Hippocampal formation (tissue), 2 donors: ENCODE results near the gene EFR3B.
"Not testable (repeated sequence)": the region's sequence is repeated elsewhere in the genome, so short reads cannot be mapped to it uniquely, and the experiment has no call there.

Experiments
- DNase-seq, 2 donors: peaks; one replicate each; lab custom pipeline; 2025; lab: John Stamatoyannopoulos, UW

The EFR3B gene

DNA sequence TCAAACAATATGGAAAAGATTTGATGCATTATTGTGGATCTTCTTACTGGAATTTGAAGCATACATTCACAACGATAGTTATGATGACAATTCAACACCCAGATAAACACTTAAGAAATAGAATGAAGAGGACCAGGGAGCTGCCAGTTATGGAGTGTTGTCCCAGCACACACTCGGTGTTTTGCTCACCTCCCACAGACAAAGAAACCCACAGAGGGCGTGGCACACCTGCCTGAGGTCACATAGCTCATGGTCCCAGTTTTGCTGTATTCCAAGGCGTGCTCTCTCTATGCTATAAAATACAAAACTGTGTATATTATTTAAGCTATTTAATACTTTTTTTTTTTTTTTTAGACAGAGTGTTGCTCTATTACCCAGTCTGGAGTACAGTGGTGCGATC is 31.1 kb downstream of the EFR3B start:
- DNase-seq, result no peak

DNA sequence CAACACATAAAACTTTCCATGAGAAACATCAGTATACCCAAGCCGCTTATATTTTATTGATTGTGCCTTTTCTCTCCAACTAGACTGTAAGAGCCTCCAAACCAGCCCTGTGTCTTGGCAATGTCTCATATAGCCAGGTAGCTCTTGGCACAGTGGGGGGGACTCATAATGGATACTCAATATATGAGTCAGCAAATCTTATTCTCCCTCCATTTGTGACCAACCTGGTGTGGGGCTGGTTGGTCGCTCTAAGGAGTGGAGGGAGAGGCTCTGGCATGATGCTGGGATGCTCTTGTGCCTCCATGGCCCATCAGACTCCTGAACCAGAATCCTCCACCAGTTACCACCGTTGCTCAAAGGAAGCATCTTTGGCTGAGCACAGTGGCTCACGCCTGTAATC is 32.0 kb downstream of the EFR3B start:
- DNase-seq, result no peak

DNA sequence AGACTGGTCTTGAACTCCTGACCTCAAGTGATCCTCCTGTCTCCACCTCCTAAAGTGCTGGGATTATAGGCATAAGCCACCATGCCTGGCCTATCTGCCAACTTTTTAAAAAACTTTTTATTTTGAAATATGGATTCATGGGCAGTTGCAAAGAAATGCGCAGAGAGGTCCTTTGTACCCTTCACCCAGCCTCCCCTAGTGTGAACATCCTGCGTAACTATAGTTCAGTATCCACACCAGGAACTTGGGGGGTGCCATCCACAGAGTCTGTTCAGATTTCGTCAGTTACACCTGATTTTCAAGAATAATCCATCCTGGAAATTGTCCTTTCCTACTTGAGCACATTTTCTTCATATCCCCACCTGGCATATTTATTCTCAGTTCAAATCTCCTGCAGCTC is 33.0 kb downstream of the EFR3B start:
- no peak for DNase-seq

DNA sequence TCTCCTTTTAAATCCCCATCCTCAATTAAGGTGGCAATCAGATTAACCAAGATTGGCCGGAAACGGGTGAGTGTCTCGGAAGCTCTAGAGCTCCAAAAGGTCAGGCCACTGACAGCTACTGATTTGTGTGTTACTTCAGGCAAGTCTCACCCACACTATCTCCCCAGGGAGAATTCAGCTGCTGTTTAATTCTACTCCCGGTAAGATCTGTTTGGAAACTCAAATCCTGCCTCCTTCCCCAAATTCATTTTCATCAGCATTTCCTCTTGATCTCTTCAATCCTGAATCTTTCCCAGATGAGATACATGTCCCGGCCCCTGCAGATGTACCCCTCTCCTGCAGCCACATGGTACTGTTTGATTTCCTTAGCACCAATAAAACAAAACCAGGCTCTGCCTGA is 34.9 kb downstream of the EFR3B start:
- no peak for DNase-seq

DNA sequence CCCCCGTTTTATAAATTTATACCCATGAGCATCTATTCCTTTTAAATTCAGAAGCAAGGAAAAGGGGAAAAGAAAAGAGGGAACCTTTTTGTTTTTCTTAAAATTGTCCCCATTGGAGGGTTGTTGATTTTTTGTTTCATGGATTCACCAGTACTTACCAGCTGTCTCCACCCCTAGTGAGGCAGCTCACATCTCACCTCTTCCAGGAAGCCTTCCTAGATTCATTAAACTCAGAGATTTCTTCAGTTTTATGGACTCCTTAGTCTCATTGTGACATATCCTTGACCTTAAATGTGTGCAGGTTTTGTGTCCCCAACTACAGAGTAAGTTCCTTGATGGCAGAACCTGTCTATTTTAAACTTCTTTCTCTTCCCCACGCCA is 35.9 kb downstream of the EFR3B start:
- no peak for DNase-seq

DNA sequence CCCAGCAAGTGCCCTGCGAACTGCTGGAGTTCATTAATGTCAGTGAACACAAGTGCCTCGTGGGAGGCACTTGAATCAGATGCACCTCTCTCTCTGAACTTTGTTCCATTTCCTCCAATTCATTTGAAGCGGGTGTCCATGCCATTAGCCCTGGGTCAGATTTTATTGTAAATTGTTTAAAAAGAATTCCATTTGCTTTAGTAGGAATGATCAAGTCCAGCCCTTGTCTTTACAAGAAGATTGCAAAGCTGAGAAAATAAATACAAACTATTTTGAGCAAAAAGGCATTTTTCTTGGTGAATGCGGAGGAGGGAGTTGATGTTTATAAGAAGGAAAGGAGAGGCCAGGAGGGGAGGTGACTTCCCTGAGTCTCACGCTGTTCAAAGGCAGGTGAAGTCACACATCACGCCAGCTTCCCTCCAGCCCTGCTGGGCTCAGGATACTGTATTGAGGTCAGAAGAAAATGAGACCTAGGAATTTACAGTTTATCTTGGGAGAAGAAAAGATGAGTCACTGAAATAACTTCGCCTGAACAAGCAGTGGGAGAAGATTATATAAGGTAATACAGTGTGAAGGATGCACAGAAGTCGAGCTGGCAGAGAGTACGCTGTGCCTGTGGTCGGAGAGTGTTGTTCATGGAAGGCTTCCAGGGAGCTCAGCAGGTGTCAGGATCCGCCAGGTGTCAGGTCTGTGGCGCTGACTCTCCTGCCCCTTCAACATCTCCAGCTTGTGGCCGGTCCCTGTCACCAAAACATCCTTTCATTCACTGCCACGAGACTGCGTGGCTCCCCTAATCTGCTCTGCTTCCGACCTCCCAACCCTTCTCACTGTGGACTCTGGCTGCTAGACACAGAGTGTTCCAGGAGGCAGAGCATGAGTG is 36.5 kb downstream of the EFR3B start:
- no peak for DNase-seq

DNA sequence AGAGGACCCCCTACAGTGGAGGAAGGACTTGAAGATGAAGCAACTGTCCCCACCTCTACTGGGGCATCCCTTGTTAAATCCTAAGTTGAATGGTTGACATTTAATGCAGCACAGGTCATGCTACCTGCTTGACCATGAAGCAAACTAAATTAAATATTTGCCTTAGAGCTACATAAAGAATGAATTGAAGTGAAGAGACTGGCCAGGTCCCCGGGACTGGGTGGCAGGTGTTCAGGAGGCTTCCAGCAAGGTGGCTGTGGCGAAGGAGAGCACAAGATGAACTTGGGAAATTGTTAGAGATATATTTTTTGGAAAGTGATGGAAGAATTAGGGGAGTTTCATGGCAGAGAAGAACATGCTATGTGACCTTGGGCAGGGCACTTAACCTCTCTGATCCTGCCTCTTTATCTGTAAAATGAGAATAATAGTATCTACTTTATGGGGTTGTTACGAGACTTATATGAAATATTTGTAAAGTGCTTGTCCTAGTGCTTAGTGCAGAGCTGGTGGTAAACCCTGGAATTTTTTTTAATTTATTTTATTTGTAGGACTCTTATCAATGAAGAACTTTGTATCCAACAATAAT is 37.3 kb downstream of the EFR3B start:
- no peak for DNase-seq

DNA sequence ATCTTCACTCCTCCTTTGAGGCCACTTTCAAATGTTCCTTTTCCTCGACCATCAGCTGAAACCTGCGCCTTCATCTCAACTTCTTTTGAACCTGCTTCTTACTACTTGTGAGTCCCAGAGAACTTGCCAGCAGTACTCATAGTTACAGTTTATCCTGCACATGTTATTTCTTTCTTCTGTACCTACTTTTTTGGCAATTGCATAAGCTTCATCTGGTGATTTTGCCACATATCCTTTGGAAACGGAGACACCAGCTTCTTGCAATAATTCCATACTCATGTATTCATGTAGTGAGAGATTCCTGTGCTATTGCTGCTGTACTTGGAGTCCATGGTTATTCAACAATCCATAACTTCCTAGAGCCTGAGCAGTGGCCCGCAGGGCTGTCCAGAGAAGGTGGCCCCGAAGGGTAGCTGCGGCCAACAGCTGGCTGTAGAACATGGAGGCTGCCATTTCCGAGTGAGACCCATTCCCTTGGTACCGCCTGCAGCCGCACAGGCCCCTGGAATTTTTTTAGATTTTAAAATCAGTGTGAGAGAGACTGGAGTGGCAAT is 39.4 kb downstream of the EFR3B start:
- DNase-seq, result no peak

DNA sequence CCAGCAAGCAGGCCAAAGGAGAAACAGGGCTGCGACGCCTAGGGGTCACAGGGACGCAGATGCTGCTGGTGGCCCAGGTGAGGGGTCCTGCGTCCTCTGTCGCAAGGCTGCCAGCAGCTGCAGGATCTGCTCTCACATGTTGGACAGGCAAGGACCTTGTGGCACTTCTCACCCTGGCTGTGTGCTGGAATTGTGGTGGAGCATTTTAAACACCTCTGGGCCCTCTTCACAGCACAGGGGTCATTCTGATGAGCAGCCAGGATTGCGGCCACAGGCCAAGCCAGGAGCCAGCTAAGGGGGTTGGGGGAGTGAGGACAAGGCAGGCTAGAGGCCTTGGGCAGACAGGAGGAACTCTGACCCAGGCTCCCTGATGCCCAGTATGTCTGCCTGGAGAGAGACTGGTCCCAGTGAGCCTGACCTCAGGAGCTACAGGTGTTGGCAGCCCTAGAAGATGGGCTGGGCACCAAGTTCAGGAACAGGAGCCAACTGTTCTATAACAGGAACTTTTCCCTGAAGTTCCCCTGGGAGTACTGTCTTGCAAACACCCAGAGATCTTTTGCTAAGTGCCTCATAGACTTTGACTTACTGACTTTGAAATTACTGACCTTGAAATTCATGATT is 40.2 kb downstream of the EFR3B start:
- DNase-seq, result no peak

DNA sequence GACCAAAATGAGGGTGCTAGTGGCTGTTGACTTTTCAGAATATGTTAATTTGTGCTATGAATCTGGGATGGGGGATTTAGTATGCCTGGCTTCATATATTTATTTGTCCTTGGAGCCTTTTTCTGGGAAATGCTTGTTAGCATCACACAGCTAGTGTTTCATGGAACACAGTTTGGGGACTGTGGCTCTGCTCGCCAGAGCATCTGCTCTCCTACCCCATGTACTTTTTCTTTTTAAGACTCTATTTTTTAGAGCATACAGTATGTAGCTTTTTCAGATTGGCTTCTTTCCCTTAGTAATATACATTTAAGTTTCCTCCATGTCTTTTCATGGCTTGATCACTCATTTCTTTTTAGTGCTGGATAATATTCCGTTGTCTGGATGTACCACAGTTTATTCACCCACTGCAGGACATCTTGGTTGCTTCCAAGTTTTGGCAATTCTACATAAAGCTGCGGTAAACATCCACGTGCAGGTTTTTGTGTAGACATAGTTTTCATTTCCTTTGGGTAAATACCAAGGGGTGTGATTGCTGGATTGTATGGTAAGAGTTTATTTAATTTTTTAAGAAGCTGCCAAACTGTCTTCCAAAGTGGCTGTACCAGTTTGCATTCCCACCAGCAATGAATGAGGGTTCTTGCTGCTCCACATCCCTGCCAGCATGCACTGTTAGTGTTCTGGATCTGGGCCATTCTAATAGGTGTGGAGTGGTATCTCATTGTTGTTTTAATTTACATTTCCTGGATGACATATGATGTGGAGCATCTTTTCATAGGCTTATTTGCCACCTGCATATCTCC is 44.1 kb downstream of the EFR3B start:
- no peak for DNase-seq

DNA sequence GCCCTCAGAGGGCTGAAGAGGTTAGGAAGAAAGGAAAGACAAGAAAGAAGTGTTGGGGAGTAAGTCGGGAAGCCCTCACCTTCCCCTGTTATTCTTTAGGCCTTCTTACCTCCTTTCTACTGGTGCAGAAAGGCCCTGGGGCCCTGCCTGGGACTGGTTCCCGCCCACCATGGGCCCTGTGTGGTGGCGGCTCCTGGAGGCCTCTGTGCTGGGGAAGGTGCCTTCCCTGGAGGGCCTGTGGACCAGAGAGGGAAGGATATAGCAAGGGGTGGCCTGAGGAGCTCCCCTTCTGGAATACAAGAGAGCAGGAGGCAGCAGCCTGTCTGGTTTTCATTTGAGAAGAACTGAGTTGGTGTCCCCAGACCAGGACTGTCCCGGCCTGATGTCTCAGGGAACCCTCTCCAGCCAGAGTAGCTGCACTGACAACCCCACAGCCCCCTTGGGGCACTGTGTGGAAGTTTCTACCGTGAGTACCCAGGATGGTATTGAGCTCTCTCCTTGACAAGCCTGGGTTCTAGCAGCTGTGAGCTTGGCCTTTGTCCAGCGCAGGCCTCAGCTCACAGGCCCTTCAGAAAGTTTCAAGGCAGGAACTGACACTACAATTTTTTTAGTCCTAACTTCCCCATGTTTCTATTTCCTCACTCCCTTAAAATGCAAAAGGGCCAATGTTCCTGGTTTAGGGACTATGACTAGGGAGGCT is 47.1 kb downstream of the EFR3B start:
- no peak for DNase-seq

DNA sequence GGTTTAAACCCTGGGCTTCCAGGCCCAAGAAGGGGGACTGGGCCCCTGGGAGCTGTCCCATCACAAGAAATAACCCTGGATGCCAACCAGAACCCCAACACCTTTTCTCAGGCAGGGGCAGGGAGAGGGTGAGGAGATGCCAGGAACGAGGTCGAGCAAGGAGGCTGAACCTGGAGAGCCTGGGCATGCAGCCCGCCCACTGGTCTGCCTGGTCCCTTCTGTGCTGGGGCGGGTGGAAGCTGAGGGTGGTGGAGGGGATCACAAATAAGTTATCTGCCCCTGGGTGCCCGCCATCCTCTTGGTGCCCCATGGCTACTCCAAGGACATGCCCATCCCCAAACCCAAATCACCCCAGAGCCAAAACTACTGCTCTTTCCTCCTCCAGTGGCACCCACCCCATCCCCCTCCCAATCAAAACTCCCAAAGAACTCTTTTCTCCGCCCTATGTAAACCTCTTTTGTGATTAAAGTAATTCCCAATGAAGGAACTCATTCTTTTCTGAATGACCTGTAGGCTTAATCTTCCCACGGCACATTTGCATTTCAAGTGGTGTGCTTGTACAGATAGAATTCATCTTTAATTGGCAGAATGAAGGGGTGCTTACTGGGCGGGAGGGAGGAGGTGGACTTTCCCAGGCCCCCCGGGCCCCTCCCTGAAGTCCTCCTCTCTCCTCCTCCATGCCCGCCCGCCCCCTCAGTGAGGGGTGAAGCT is 47.9 kb downstream of the EFR3B start:
- no peak for DNase-seq

DNA sequence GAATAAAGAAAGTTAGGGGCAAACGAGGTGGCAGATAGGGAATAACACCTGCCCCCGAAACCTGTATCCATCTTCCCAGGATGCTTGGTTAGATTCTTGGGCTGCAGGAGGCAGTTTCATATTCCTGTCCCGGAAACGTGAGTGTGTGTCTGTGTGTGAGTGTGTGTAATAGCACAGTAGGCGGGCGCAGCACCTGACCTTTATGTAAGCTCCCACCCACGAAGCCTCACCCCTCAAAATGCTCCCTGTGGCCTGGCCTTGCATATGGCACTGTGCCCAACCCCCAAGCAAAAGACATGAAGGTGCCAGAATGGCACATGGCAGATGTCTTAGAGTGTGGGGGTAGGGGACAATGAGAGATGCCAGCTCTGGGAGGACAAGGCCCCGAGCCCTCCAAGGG is 48.9 kb downstream of the EFR3B start:
- no peak for DNase-seq

DNA sequence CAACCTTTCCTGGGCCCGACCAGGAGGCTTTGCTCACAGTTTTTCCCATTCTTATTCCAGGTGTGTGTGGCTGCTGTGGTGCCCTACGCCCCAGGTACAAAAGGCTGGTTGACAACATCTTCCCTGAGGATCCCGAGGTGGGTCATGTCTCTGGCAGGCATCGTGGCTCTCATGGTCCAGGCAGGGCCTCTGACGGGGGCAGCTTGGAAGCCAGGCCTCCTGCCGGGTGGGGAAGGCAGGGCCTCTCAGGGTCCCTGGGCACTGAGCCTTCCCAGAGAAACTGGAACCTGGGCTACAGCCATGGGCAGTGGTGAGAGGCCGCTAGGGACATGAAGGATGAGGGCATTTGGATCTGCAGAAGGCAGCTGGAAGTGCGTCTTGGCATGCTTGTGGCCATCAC is 49.4 kb downstream of the EFR3B start:
- no peak for DNase-seq

DNA sequence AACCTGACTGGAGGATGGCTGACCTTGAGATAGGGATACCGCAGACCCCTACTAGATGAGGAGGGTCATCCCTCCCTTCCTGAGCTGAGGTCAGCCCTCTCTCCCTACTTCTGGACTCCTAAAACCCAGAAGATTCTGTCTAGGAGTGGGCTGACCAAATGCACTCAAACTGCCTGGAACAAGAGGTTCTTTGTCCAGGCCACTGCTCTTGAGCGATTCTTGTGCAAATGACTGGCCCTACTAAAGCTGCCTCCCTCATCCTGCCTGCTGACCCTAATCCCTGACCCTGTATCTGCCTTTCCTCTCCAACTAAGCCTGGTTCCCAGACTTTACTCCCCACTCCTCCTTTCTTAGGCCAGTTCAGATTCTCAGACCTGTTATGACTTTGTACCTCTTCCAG is 56.2 kb downstream of the EFR3B start:
- peak in 1 of 2 donors; percentile 38 for DNase-seq

DNA sequence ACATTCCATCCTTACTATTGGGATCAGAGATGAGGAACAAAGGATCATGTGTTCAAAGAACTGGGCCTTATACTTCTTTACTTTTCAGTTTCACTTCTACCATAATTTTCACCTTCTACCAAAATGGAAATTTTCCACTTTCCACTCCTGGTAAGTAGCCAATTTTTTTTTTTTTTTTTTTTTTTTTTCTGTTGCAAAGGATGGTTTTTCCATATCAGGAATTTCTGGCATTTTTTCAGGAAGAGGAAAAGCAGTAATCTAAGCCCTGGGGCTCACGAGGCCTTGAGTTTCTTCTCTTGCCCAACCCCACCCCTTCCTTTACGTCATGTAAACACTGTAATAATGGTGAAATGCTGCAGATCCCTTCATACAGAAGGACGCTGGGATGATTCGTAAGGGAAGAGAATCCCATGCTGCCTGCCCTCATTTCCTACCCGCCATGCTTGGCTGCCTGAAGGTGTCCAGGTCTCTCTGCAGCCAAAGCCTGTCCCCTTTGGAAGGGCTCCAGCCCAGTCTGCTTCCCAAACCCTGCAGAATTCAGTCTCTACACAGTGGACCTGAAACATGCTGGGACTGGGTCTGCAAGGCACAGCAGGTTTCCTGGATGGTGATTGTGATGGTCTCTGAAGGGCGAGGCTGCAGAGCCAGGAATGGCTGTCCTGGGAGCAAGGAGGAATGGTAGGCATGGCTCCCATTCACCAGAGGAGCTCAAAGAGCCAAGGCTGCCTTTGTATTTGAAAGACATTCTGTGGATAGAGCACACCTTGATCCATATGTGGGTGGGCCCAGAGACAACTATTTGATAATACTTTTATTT is 57.0 kb downstream of the EFR3B start:
- no peak for DNase-seq

DNA sequence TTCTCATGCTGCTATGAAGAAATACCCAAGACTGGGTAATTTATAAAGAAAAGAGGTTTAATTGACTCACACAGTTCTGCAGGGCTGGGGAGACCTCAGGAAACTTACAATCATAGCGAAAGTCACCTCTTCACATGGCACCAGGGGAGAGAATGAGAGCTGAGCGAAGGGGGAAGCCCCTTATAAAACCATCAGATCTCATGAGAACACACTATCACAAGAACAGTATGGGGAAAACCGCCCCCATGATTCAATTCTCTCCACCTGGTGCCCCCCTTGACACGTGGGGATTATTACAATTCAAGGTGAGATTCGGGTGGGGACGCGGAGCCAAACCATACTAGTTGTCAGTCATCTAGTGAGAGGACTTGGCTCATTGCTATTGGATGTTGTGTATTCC is 60.5 kb downstream of the EFR3B start:
- not testable (repeated sequence) for DNase-seq

DNA sequence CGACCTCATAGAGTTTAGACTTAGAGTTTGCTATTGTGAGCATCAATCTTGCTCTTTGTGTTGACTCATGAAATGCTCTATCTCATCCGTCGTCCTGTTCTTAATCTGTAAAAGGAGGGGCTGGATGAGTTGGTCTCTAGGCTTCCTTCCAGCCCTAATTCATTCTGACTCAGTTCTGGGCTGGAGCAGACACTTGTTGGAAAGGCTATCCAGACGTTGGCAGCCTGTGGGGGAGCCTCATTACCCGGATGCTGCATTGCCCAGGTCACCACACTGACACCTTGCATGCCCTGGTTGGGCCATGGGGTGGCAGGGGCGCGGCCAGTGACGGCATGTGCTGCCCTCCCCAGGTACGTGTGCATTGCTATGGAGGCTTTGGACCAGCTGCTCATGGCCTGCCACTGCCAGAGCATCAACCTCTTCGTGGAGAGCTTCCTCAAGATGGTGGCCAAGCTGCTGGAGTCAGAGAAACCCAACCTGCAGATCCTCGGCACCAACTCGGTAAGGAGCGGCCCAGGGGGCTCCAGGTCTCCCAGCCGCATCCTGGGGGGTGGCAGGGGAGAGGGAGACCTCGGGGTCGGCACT is 61.5 kb downstream of the EFR3B start:
- DNase-seq, result no peak

DNA sequence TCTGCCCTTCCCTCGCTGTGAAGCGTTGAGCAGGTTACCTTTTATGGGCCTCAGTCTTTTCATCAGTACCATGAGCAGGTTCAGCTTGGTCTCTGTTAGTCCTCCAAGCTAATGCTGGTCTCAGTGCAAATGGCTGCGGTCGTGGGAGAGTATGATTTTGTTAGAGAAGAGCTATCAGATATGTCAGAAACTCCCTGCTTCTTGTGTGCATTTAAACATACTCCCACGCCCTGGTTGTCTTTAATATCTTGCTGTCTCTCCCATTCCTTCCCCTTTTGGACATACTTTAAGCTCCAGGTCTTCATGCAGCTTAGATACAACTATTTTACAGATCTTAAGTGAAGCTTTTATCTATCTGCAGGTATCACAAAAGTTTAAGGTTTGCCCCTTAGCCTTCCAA is 62.9 kb downstream of the EFR3B start:
- DNase-seq, result no peak
